HG03066 (cell line): ENCODE results near the gene FOXA3.
"Not testable (repeated sequence)": the region's sequence is repeated elsewhere in the genome, so short reads cannot be mapped to it uniquely, and the experiment has no call there.

Experiments
- ATAC-seq: cut with Tn5 transposase; IDR thresholded peaks from one replicate; pipeline ENCODE4 v1.9.1; 2021; ENCODE audit warnings: low read depth; ENCODE audit not compliant: unreplicated experiment

The FOXA3 gene

DNA sequence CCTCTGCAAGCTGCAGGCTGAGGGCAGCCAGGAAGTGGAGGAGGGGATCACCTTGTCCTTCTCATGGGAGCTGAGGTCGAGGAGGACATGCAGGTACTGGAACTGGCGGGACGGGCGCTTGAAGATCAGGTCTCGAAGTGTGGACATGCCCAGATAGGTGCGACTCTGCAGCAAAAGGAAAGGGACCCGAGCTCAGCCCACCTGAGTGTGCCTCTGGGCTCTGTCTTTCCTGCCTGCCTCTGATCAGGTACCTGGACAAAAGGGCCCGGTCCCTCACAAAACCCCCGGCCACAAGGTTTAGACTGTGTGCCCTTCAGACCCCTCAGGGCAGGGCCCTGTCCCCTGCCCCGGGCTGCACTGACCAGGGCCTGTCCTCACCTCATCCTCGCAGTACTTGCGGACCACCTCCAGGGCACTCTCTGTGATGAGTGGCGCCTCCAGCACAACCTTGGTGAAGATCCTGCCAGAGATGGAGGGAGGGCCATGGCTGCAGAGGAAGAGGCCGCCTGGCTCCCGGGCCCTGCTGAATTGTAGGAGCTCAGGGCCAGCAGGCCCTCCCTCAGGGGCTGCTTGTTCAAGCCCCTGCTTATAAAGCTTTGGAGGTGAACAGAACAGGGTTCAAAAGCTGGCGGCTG lies 36.5 kb upstream of the FOXA3 start:
- ATAC-seq = no peak

DNA sequence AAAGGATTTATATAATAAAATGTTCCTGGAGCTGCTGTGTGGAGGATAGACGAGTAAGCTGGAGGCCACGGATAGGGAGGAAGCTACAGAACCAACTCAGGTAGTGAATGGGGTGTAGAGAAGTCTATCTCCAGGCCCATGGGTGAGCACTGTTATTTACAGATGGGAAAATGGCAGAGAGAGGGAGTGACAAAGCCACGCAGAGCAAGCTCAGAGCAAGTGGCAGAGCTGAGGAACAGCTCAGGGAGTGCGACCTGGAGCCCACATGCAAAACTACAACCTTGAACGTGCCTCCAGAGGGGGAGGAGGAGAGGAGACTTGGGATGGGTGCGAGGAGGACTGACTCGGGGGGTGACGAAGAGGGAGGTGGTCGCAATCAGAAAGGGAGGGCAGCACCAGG lies 35.6 kb upstream of the FOXA3 start:
- no peak for ATAC-seq

DNA sequence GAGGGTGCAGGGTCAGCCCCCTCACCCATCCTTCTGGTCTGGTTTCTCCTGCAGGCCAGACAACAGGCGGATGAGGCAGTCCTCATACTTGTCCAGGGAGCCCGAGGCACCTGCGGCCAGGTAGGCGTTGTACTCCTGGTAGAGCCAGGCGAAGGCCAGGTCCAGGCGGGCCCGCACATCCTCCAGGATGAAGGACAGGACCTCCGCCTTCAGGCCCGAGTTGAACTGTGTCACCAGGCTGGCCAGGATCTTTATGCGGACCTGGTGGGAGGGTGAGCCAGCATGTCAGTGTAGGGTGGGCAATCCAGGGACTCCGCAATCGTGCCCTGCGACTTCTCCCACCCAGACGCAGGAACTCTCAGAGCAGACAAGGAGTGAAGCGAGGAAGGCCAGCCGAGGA lies 35.2 kb upstream of the FOXA3 start:
- ATAC-seq = no peak

DNA sequence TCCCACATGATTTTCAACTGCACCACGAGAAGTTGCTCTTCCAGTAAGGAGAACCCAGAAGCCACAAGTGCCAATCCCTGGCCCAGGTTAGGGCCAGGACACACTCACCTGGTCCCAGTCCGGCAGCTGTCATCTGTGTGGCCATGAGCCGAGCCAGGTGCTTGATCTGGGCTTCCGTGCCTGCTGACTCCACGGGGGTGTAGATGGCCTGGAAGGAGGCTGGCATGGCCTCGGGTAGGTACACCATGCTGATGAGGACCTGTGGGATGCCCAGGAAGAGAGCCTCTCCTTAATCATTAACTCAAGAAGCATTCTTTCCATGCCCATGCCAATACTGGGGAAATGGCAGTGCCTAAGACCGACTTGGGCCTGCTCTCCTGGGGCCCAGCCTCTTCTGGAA lies 29.2 kb upstream of the FOXA3 start:
- ATAC-seq = no peak

DNA sequence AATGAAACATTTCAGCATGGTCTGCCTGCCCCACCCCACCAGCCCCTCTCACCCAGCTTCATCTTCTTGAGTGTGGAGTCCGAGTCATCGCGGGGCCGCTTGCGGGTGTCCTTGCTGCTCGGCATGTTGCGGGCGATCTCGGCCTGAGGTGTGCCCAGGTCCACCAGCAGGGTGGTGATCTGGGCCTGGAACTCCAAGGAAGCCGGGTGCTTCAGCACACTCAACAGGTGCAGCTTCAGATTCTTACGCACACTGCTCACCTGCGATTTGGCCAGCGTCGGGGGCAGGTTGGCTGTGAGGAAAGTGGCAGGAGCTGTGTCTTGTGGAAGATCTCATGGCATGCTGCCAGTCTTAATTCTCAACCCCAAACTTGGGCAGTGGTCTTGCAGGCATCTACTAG lies 21.9 kb upstream of the FOXA3 start:
- ATAC-seq = no peak

DNA sequence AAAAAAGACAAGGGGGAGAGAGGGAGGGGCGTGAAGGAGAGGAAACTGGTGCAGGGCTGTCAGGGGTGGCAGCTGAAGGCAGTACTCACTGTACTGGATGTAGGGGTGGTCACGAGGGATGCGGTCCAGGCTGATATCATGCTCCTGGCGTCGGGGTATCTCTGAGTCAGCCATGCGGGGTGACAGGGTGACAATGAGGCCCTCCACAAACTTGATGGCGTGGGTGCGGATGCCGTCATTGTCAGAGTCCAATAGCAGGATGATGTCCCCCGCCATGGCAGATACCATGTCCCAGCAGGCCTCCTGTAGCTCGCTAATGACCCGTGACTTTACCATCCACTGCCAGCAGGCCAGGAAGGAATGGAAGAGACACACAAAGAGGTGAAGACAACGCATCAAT lies 16.5 kb upstream of the FOXA3 start:
- no peak for ATAC-seq

DNA sequence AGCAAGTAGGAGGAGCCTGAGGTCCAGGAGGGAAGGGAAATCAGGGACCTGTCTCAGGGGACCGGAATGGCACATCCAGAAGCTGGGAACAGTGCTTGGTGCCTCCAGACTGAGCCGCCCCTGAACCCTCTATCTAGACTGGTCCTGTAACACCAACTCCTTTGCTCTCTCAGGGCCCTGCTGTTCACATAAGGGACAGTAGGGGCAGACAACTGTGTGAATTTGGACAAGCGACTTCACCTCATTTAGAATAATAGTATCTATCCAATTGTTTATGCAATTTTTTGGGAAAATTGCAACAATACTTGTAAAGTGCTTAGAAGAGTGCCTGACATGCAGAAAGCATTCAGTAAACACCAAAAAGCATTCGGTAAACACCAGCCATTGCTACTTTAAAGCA lies 15.2 kb upstream of the FOXA3 start:
- ATAC-seq = no peak

DNA sequence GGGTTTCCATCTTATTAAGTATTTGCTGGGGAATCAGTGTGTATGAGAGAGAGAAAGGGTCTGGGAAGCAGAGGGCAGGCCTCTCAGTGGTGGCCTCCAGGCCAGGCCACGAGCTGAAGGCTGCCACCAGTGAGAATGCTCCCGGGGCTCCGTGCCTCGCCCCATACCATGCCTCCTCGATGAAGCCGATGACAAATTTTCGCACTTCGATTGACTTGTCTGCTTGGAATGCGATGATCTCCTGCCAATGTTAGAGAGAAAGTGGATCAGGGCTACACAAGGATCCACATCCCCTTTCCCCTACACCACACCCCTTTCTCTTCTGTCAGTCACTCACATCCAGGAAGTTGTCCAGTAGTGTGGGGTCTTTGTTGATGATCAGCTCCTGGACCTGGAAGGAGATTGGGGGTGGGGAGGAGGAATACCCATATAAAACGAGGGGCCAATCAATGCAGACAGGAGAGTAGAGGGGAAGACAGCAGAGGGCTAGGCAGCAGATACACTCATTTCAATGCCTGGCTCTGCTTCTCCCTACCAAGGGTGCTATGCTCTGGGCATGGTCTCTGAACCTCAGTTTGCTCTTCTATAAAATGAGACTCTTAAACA lies 11.9 kb upstream of the FOXA3 start:
- ATAC-seq = no peak

DNA sequence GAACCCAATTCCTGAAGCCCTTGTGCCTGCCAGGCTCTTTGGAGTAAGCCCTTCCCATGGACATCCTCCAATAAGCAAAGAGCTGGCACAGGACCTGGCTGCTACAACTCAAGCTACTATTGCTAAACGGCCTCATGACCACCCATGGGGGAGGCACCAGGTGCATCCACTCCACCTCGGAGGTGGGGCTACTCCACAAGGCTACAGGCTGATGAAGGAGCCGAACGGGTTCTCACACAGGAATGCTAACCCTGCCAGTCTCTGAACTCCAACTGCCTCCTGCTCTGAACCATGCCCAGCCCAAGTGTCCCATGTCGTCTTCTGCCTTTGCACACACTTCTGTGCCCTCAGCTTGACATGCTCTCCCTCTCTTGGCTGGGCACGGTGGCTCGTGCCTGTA lies 11.1 kb upstream of the FOXA3 start:
- no peak for ATAC-seq

DNA sequence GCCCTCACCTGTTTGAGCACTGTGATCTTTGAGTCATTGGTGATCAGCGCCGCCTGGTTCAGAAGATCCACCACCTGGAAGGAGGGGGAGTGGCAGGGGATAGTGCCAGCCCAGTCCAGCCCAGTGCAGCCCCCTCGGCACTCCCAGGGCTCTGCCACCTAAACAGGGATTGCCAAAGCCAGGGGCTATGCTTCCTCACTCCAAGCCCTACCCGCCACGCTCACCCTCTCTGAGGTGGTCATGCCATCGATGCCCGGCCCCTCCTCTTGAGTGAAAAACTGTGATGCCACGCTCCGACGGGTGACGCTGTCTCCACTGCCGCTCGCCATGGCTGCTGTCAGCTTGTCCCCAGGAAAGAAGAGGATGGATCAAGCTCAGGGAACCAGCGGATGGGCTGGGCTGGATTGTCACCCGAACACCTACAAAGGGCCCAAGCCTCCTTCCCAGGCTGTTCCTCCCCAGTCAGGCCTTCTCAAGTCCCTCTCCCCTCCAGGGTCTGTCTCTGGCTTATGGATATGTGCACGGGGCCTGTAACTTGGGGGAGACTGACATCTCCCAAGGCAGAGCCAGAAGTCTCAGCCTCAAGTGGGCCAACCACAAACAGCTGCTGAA lies 9.9 kb upstream of the FOXA3 start:
- ATAC-seq = no peak

DNA sequence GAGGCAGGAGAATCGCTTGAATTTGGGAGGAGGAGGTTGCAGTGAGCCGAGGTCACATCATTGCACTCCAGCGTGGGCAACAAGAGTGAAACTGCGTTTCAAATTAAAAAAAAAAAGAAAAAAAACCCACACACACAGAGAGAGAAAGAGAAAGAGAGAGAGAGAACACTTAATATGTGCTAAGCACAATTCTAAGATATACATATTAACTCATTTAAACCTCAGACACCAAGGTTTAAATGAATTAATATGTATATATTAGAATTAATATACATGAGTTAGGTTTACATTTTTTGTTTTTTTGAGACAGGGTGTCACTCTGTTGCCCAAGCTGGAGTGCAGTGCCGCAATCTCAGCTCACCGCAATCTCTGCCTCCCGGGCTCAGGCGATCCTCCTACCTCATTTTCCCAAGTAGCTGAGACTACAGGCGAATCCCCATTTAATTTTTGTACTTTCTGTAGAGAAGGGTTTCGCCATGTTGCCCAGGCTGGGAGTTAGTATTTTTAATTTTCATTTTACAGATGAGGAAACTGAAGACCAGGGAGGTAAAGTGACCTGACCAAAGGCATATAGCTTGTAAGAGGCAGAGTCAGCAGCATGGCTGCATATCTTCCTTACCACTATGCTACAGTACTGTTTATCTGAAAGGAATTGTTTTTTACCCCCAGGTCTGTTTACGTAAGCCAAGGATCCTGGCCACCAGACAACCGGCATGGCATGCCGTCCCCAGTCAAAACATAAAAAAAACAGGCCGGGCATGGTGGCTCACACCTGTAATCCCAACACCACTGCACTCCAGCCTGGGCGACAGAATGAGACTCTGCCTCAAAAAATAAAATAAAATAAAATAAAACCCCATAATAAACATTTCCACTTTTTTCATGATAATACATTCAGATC lies 3.5 kb upstream of the FOXA3 start:
- ATAC-seq = no peak

DNA sequence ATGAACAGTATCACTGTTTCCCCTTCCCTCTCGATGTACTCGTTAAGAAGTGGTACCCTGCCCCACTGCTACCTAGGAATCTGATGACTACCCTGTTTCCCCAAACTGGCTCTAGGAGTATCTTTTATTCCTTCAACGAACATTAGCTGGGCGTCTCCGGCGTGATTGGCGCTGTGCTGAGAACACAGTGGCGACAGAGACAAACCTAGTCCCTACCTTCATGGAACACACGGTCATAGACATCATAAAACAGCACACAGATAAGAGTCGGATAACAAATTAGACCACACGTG lies 1.9 kb upstream of the FOXA3 start:
- no peak for ATAC-seq

DNA sequence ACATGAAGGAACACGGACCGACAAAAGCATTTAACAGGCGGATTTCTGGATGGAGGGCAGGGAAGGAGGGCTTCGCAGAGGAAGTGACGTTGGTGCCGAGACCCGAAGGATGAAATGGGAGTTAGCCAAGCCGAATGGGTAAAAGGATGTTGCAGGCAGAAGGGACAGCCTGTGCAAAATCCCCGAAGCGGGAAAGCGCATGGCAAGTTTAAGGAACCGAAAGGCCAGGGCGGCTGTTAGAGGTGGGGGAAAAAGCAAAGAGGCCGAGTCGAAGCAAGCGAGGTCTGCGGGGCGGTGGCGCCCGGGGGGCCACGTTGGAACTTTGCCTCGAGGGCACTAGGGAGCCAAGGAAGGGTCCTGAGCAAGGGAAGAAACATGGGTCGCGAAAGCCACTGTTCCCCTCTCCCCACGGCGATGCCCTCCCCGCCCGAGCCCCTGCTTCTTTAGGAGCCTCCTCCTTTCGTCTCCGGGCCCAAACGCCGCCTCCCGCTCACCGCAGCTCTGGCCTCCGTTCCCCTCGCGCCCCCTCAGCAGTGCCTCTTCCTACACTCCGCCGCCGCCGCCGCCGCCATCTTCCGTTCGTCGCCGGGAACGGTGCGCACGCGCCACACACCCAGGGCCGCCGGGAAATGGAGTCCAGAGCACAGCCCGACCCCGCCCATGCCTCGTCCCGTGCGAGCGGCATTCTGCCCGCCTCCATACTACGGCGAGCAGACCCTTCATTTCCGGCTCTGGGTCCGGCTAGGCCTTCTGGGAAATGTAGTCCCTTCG lies 1.4 kb upstream of the FOXA3 start, which contains the start of gene SYMPK:
SYMPK (minus strand) TSS at position 584 of the 771 bp plus-strand sequence. CDS start 8,652 bp downstream, outside the sequence.
- peak; percentile 76 for ATAC-seq

DNA sequence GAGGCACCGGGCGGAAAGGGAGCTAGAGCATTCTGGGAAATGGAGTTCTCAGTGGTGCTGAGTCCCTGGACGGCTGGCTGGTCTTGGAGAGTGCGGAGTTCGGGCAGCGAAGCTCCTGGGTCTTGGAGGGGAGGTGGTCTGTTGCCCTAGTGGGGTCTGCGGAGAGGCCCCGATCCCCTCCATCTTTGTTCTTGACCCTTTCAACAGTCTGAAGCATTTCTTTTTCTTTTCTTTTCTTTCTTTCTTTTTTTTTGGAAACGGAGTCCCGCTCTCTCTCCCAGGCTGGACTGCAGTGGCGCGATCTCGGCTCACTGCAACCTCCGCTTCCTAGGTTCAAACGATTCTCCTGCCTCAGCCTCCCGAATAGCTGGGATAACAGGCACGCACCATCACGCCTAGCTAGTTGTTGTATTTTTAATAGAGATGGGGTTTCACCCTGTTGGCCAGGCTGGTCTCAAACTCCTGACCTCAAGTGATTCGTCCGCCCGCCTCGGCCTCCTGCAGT lies 739 bp upstream of the FOXA3 start:
- ATAC-seq = no peak

DNA sequence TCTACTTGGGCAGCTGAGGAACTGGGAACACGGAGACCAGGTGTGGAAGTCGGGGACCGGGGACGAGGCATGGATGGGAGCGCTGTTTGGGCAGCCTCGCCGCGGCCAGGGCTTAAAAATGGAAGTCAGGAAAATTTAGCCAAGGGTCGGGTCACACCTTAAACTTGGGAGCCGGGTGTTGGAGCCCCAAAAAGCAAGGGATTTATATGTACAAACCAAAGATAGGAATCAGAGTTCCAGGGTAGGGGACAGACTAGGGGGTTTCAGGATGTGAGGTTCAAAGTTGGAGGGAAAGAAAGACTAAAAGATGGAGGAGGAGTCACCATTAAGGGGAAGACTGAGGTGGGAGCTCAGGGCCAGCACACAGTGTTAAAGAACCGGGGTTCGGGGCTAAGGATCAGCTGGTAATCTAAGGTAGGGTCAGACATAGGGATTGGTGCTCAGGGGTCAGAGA lies 530 bp downstream of the FOXA3 start:
- no peak for ATAC-seq

DNA sequence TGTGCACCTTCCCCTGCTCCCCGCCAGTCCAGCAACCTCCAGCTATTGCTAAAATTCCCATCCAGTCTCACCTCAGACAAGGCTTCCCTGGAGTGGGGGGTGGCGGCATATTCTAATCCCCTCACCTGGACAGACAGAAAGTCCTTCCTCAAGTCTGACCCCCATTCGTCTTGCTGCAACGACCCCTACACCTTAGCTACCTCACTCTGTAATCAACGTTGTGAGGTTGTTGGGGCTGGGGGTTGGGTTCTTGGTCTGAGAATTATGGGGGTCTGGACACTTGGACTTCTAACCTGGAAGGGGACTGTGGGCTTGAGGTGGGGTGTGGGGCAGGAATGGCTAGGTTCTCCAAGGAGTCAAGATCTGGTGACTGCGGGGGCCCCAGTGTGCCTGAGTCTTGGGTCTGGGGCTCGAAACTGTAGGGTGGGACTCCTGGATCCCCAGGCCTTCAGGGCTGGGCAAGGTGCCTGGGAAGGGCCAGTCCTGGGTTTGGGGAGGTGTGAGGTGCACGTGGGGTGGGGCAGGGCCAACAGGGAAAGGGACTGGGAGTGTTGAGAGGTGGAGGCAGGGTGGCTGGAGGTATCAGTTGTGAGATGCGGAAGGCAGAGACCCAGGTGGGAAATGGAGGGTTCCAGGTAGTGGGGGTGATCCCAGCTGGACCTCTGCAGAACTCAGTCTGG lies 1.3 kb downstream of the FOXA3 start:
- ATAC-seq = no peak

DNA sequence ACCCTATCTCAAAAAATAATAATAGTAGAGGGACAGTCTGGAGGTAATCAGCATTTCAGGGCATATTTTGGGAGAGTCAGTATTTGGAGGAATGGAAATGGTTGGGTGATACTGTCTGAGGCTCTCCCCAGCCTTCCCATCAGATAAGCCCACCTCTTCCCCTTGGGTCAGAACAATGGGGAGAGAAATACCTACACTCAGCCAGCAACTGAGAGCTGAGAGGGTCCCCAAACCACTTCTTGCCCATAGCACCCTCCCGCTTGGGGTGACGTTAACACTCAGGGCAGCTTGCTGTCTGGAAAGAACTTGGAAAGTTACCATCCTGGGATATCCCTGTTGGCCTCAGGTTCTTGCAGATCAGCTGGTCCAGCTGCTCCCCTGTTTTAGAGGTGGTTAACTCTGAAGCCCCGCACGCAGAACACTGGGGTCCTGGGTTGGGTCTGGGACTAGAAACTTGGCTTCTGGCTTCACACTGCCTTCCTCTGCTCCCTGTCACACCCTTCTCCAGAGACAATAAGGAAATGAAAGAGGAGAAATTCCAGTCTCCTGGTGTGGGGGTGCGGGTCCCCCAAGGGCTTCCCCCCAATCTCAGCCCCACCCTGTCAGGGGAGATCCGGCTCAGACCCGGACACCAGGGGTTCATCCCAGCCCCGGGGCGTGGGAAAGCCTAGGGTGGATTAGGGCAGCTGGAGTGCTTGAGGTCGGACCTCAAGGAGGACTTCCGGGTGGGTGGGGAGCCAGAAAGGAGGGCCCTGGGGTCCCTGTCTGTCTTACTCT lies 2.5 kb downstream of the FOXA3 start:
- no peak for ATAC-seq

DNA sequence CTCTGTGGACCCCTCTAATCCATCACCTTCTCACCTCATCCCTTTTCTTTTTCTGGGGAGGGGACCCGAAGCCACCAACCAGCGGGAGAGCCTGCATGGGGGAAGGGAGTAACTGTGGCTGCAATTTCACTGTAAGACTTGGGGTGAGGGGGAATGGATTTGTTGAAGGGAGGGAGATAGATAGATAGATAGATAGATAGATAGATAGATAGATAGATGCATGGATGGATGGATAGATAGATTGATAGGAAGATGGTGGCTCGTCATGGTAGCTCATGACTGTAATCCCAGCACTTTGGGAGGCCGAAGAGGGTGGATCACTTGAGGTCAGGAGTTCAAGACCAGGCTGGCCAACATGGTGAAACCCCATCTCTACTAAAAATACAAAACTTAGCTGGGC lies 3.1 kb downstream of the FOXA3 start:
- not testable (repeated sequence) for ATAC-seq

DNA sequence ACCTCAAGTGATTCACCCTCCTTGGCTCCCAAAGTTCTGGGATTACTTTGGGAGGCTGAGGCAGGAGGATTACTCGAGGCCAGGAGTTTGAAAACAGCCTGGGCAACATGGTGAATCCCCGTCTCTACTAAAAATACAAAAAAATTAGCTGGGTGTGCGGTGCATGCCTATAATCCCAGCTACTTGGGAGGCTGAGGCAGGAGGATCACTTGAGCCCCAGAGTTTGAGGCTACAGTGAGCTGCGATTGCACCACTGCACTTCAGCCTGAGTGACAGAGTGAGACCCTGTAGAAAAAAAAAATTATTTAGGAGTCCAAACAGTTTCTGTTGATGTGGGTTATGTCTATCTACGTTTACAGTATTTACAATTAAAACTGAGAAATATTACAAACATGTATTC lies 6.7 kb downstream of the FOXA3 start:
- no peak for ATAC-seq
